ENCODE measurements around the gene CD300LG. TPM values are rescaled to one million over a fixed set of nuclear protein-coding genes. Genes with fewer than 3 reads are reported as not detected.
"Not testable (repeated sequence)": the region's sequence is repeated elsewhere in the genome, so short reads cannot be mapped to it uniquely, and the experiment has no call there.

The CD300LG gene
- total RNA-seq, 1 donor from 2014 or later, result 2.5 TPM

GRCh38 chr17:43880420-43880991, 33.5 kb downstream of the CD300LG start:
- DNase-seq, result peak; percentile 93

GRCh38 chr17:43881181-43881580, 34.2 kb downstream of the CD300LG start:
- no peak for DNase-seq

GRCh38 chr17:43881758-43882505, 35.0 kb downstream of the CD300LG start:
- DNase-seq, result no peak

GRCh38 chr17:43882761-43883415, 35.9 kb downstream of the CD300LG start:
- no peak for DNase-seq

- no peak for DNase-seq
Measured at GRCh38 chr17:43888548-43888947, 41.6 kb downstream of the CD300LG start.

- DNase-seq, result no peak
Measured at GRCh38 chr17:43890240-43890639, 43.3 kb downstream of the CD300LG start.

- DNase-seq, result no peak
Measured at GRCh38 chr17:43891851-43892646, 45.1 kb downstream of the CD300LG start.

- DNase-seq, result peak; percentile 44
Measured at GRCh38 chr17:43892647-43892952, 45.6 kb downstream of the CD300LG start.

- not testable (repeated sequence) for DNase-seq
Measured at GRCh38 chr17:43894494-43894893, 47.5 kb downstream of the CD300LG start.

- DNase-seq, result no peak
Measured at GRCh38 chr17:43897831-43898230, 50.9 kb downstream of the CD300LG start.

GRCh38 chr17:43898446-43898845, 51.5 kb downstream of the CD300LG start:
- DNase-seq, result no peak

GRCh38 chr17:43900183-43900857, 53.3 kb downstream of the CD300LG start:
- peak; percentile 94 for DNase-seq

- DNase-seq, result no peak
Measured at GRCh38 chr17:43900858-43901754, 54.1 kb downstream of the CD300LG start.

- no peak for DNase-seq
Measured at GRCh38 chr17:43901861-43902589, 55.0 kb downstream of the CD300LG start.

- DNase-seq, result no peak
Measured at GRCh38 chr17:43905400-43905984, 58.5 kb downstream of the CD300LG start.

GRCh38 chr17:43905985-43906852, 59.2 kb downstream of the CD300LG start:
- DNase-seq, result peak; percentile 87

- peak; percentile 39 for DNase-seq
Measured at GRCh38 chr17:43906951-43907424, 60.0 kb downstream of the CD300LG start.

GRCh38 chr17:43907425-43907981, 60.5 kb downstream of the CD300LG start, which contains the start of gene MPP2:
MPP2 (minus strand) TSS chr17:43907536; CDS start chr17:43904460, 3,076 bp downstream.
- peak; percentile 93 for DNase-seq

All from tongue (tissue), 2 donors.